Hepatocyte (in vitro differentiated cells): ENCODE results near the gene SCT. TPM values are rescaled to one million over a fixed set of nuclear protein-coding genes. Genes with fewer than 3 reads are reported as not detected.

Experiments used
- DNase-seq: peaks from one replicate; pipeline ENCODE4 v3.0.0-alpha.2; 2016; ENCODE audit warnings: low spot score
- H2AFZ ChIP-seq: fragments of 200-600 bp; sonication (generic); 2 replicates; pipeline ENCODE4 v1.6.0; 2016; ENCODE audit warnings: antibody characterized with exemption, mild to moderate bottlenecking
- H3K27ac ChIP-seq: fragments of 200-600 bp; sonication (generic); 2 replicates; pipeline ENCODE4 v1.5.1; 2016; ENCODE audit warnings: mild to moderate bottlenecking
- H3K27me3 ChIP-seq: fragments of 200-600 bp; sonication (generic); 2 replicates; pipeline ENCODE4 v1.6.1; 2016
- H3K36me3 ChIP-seq: fragments of 200-600 bp; sonication (generic); replicated peaks from 2 replicates; pipeline ENCODE4 v1.5.1; 2016; ENCODE audit warnings: low read depth; ENCODE audit not compliant: insufficient read depth
- H3K4me1 ChIP-seq: fragments of 200-600 bp; sonication (generic); 2 replicates; pipeline ENCODE4 v1.5.1; 2016; ENCODE audit warnings: mild to moderate bottlenecking, moderate library complexity; ENCODE audit not compliant: insufficient read depth
- H3K4me2 ChIP-seq: fragments of 200-600 bp; sonication (generic); 2 replicates; pipeline ENCODE4 v1.6.0; 2016
- H3K4me3 ChIP-seq: fragments of 200-600 bp; sonication (generic); 2 replicates; pipeline ENCODE4 v1.5.1; 2016; ENCODE audit warnings: mild to moderate bottlenecking
- H3K79me2 ChIP-seq: fragments of 200-600 bp; sonication (generic); 2 replicates; pipeline ENCODE4 v1.6.0; 2017; ENCODE audit warnings: mild to moderate bottlenecking
- H3K9me2 ChIP-seq: fragments of 200-600 bp; sonication (generic); replicated peaks from 2 replicates; pipeline ENCODE4 v1.6.0; 2017; ENCODE audit warnings: mild to moderate bottlenecking; ENCODE audit not compliant: insufficient read depth
- H3K9me3 ChIP-seq: fragments of 200-600 bp; sonication (generic); 2 replicates; pipeline ENCODE4 v1.5.1; 2016; ENCODE audit warnings: low read depth, mild to moderate bottlenecking
- H4K20me1 ChIP-seq: fragments of 200-600 bp; sonication (generic); 2 replicates; pipeline ENCODE4 v1.6.0; 2016; ENCODE audit warnings: mild to moderate bottlenecking; ENCODE audit not compliant: insufficient read depth, poor library complexity, severe bottlenecking
- EZH2 ChIP-seq: fragments of 200-600 bp; sonication (generic); IDR thresholded peaks from 2 replicates; pipeline ENCODE4 v1.6.1; 2016; ENCODE audit warnings: antibody characterized with exemption, mild to moderate bottlenecking, borderline replicate concordance
- EZH2phosphoT487 ChIP-seq: fragments of 200-600 bp; sonication (generic); IDR thresholded peaks from one replicate; pipeline ENCODE4 v1.6.1; 2018; ENCODE audit warnings: antibody characterized with exemption, mild to moderate bottlenecking, low read depth, moderate library complexity; ENCODE audit not compliant: unreplicated experiment, severe bottlenecking
- WGBS: methylation state at CpG from one replicate; pipeline ENCODE4 v1.1.6; 2016; ENCODE audit warnings: low lambda C conversion rate; ENCODE audit errors: missing lambda C conversion rate; 5-methylcytosine and 5-hydroxymethylcytosine counted together
- polyA plus RNA-seq: library from polyadenylated mRNA; unstranded; fragments of >200 nt; fragmentation: Nextera tagmentation; extraction: Ambion mirVana; gene quantifications from 2 replicates; pipeline ENCODE4 v1.2.1, GENCODE V29; 2016
- total RNA-seq: library from RNA; depleted of rRNA; stranded (reverse); fragments of >200 nt; gene quantifications from 2 replicates; pipeline ENCODE4 v1.2.3, GENCODE V29; 2014
- TF ChIP-seq, protein P1 (sequence below): fragments of 200-600 bp; sonication (generic); IDR thresholded peaks from 2 replicates; pipeline ENCODE4 v1.5.1; 2016; ENCODE audit warnings: antibody characterized with exemption, mild to moderate bottlenecking; ENCODE audit not compliant: poor library complexity

SCT gene
- total and polyA plus RNA-seq, 2 experiments from 2014 or later, result 21.7 TPM; not detected in 1

DNA sequence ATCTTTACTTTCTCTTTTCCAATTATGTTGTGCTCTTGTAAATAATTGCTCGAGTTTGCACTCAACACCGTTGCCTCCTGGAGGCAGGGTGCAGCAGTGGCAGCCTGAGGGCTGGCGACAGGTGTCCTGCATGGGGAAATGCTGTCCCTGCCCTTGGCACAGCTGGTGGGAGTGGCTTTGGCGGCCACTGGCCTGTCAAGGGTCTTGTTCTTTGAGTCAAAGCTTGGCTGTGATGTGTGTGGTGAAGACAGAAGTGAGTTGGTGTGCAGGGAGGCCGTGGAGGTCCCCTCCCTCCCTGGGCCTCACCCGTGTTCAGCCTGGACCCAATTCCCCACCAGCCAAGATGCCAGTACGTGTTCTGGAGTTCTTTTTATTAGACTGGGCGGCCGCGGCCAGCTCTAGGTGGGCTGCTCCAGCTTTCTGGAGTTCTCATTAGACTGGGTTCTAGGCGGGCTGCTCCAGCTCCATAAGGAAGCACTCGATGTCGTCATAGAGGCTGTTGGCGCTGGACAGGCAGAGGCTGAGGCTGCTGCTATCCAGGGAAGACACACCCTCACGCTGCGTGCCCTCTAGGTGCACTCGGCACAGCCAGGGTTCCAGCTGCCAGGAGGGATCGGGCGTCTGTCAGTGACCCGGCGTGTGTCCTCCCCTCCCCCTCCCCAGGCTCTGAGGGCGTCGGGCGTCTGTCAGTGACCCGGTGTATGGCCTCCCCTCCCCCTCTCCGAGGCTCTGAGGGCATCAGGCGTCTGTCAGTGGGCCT lies 14.6 kb downstream of the SCT start:
- Histone ChIP-seq H3K27me3 (no peaks in the 10 kb centered on the region), H3K9me3 (no peaks in the 10 kb centered on the region), H4K20me1 (peaks cover 23% of the 10 kb centered on the region), H2AFZ (no peak overlapping the region), H3K36me3 (no peaks in the 10 kb centered on the region), H3K27ac (no peak overlapping the region), H3K4me1 (peaks cover 14% of the 10 kb centered on the region), H3K79me2 (no peaks in the 10 kb centered on the region), H3K4me3 (no peak overlapping the region), H3K4me2 (no peak overlapping the region), H3K9me2 (no peaks in the 10 kb centered on the region)
- WGBS, result 84% methylated on average over 19 of the region's 27 CpGs
- DNase-seq, result peak; percentile 51
- TF ChIP-seq EZH2 (no peak), EZH2phosphoT487 (no peak)
- TF ChIP-seq, protein P1, sequence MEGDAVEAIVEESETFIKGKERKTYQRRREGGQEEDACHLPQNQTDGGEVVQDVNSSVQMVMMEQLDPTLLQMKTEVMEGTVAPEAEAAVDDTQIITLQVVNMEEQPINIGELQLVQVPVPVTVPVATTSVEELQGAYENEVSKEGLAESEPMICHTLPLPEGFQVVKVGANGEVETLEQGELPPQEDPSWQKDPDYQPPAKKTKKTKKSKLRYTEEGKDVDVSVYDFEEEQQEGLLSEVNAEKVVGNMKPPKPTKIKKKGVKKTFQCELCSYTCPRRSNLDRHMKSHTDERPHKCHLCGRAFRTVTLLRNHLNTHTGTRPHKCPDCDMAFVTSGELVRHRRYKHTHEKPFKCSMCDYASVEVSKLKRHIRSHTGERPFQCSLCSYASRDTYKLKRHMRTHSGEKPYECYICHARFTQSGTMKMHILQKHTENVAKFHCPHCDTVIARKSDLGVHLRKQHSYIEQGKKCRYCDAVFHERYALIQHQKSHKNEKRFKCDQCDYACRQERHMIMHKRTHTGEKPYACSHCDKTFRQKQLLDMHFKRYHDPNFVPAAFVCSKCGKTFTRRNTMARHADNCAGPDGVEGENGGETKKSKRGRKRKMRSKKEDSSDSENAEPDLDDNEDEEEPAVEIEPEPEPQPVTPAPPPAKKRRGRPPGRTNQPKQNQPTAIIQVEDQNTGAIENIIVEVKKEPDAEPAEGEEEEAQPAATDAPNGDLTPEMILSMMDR, result peak; percentile 16

DNA sequence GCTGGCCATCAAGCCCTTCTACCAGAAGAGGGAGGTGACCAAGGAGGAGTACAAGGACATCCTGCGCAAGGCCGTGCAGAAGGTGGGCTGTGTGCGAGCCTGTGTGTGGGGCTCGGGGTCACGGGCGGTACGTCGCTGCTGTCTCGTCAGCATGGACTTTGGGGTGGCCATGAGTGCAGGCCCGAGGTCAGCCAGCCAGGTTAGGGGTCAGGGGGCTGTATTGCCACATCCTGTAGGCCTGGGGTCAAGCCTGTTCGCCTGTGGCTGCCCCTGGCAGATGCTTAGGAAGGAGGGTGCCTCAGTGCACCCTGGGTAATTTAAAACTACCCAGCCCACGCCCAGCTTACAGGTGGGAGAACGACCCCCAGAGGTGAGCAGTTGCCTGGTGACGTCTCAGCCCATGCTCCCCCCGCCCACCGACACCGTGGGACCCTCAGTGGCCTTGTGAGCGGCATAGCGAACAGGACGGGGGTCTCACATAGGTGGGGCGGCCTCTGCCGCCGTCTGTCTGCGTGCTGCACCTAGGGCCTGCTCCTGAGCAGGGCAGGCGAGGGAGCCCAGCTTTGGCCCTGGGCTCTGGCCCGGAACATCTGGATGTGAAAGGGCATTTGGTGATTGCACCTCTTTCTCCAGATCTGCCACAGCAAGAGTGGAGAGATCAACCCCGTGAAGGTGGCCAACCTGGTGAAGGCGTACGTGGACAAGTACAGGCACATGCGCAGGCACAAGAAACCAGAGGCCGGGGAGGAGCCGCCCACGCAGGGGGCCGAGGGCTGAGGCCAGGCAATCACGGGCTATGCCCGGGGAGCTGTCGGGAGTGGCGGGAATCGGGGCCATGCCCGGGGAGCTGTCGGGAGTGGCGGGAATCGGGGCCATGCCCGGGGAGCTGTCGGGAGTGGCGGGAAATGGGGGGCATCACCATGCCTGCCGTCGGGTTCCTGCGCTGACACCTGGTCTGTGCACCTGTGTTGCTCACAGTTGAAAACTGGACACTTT lies 15.7 kb downstream of the SCT start:
- 93% methylated on average over 49 of the region's 49 CpGs for WGBS
- DNase-seq, result no peak
- Histone ChIP-seq H3K9me2 (no peaks in the 10 kb centered on the region), H3K27ac (no peak overlapping the region), H3K36me3 (no peaks in the 10 kb centered on the region), H3K4me3 (no peak overlapping the region), H3K4me1 (peaks cover 14% of the 10 kb centered on the region), H4K20me1 (peaks cover 23% of the 10 kb centered on the region), H3K79me2 (no peaks in the 10 kb centered on the region), H3K9me3 (no peaks in the 10 kb centered on the region), H2AFZ (no peak overlapping the region), H3K27me3 (no peaks in the 10 kb centered on the region), H3K4me2 (no peak overlapping the region)
- TF ChIP-seq EZH2, result no peak
- TF ChIP-seq, protein P1, result no peak
- TF ChIP-seq EZH2phosphoT487, result no peak

DNA sequence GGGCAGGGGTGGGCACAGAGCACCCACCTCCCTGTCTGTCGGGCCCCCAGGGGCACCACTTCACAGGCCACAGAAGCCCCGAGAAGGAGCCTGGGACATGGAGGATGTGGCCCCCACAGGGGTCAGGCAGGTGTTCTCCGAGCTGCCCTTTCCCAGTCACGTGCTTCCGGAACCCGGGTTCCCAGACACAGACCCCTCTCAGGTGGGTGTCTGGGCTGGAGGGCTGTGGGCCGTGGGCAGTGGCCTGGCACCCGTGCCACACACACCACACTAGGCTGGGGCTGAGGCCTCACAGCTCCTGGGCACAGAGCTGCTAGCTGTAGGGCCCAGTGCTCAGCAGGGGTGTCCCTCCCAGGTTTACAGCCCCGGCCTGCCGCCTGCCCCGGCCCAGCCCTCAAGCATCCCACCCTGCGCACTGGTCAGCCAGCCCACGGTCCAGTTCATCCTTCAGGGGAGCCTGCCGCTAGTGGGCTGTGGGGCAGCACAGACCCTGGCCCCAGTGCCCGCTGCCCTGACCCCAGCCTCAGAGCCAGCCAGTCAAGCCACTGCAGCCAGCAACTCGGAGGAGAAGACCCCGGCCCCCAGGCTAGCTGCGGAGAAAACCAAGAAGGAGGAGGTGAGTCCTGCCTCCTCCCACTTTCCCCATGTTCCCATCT lies 16.7 kb downstream of the SCT start:
- Histone ChIP-seq H3K4me1 (peaks cover 13% of the 10 kb centered on the region), H3K79me2 (no peaks in the 10 kb centered on the region), H3K36me3 (no peaks in the 10 kb centered on the region), H3K27me3 (no peaks in the 10 kb centered on the region), H4K20me1 (peaks cover 23% of the 10 kb centered on the region), H3K9me3 (no peaks in the 10 kb centered on the region), H3K4me3 (no peak overlapping the region), H2AFZ (no peak overlapping the region), H3K27ac (no peak overlapping the region), H3K4me2 (no peak overlapping the region), H3K9me2 (no peaks in the 10 kb centered on the region)
- no peak for DNase-seq
- 98% methylated on average over 11 of the region's 18 CpGs for WGBS
- TF ChIP-seq EZH2phosphoT487, result no peak
- TF ChIP-seq, protein P1, result no peak
- TF ChIP-seq EZH2, result no peak
